Body of pancreas (tissue), 4 donors: ENCODE results near the gene MAP3K21.

Experiments
- POLR2A ChIP-seq, 3 donors: fragments of 450-650 bp; IDR thresholded peaks; one replicate each; pipeline ENCODE4 v1.6.1; 2016; ENCODE audit warnings: antibody characterized with exemption in 3 of 3, mild to moderate bottlenecking in 2 of 3
- TF ChIP-seq, protein P1 (sequence below), 7 experiments: fragments of 450-650 bp in 4 of 7; fragments of 200-600 bp in 3 of 7; sonication (generic) in 3 of 7; IDR thresholded peaks; one replicate each; pipeline ENCODE4 v1.5.1; 2016 to 2019; ENCODE audit warnings: antibody characterized with exemption in 7 of 7

DNA sequence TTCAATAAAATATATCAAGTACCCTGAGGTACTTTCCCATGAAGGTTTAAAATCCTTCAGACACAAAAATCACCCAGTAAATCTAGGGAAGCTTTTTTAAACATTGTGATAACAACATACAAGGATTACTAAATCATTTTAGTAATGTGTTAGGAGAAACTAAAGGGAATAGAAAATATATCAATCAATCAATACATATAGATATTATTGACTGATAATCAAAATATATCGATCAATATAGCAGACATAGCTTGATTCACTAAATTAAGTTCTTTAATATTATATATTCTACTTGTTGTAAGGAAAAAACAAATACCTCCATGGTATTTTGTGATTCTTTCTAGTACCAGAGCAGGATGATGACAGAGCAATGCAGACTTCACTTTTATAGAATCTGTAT, 35.2 kb downstream of the MAP3K21 start:
- TF ChIP-seq, protein P1, sequence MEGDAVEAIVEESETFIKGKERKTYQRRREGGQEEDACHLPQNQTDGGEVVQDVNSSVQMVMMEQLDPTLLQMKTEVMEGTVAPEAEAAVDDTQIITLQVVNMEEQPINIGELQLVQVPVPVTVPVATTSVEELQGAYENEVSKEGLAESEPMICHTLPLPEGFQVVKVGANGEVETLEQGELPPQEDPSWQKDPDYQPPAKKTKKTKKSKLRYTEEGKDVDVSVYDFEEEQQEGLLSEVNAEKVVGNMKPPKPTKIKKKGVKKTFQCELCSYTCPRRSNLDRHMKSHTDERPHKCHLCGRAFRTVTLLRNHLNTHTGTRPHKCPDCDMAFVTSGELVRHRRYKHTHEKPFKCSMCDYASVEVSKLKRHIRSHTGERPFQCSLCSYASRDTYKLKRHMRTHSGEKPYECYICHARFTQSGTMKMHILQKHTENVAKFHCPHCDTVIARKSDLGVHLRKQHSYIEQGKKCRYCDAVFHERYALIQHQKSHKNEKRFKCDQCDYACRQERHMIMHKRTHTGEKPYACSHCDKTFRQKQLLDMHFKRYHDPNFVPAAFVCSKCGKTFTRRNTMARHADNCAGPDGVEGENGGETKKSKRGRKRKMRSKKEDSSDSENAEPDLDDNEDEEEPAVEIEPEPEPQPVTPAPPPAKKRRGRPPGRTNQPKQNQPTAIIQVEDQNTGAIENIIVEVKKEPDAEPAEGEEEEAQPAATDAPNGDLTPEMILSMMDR (IDR thresholded peaks at IDR 0.05), result no peak
- no peak for TF ChIP-seq POLR2A (IDR thresholded peaks at IDR 0.05)
